K562 (cell line): ENCODE measurements around the gene GJC2. TPM values are rescaled to one million over a fixed set of nuclear protein-coding genes. Genes with fewer than 3 reads are reported as not detected.

ENCODE experiments used
- ELF2 ChIP-seq: fragments of 250-450 bp; sonication (Bioruptor Pico); IDR thresholded peaks from 2 replicates; pipeline ENCODE4 v1.5.0; 2021; ENCODE audit warnings: mild to moderate bottlenecking
- FOXJ3 ChIP-seq: sonication (generic); formaldehyde crosslinking; IDR thresholded peaks from 2 replicates; pipeline ENCODE4 v1.4.0; 2020; ENCODE audit warnings: mild to moderate bottlenecking, missing genetic modification reagents
- FOXK1 ChIP-seq: sonication (generic); formaldehyde crosslinking; IDR thresholded peaks from 2 replicates; pipeline ENCODE4 v1.8.0; 2022; ENCODE audit warnings: missing genetic modification reagents, mild to moderate bottlenecking, borderline replicate concordance
- FOXM1 ChIP-seq, 2 experiments: fragments of 450-650 bp in 1 of 2; sonication (generic) in 1 of 2; formaldehyde crosslinking in 1 of 2; IDR thresholded peaks; 2 replicates each; pipeline versions ENCODE4 v1.6.1 to v1.9.0; 2017 to 2022; ENCODE audit warnings: low read depth in 2 of 2, mild to moderate bottlenecking in 2 of 2, missing genetic modification reagents in 1 of 2, moderate library complexity in 1 of 2
- HDGF ChIP-seq: fragments of 450-650 bp; IDR thresholded peaks from 2 replicates; pipeline ENCODE4 v1.6.1; 2016
- HNRNPUL1 ChIP-seq: fragments of 200-400 bp; formaldehyde crosslinking; IDR thresholded peaks from 2 replicates; pipeline ENCODE4 v1.6.1; 2017; ENCODE audit warnings: low read length
- JUN ChIP-seq, 2 experiments: sonication (generic) in 1 of 2; formaldehyde crosslinking in 1 of 2; IDR thresholded peaks; 2 replicates each; pipeline versions ENCODE4 v1.6.1 to v1.8.0; 2012 to 2022; ENCODE audit warnings: borderline replicate concordance in 2 of 2, mild to moderate bottlenecking in 2 of 2, improper control_type of control experiment in 1 of 2, low read depth in 1 of 2, low read length in 1 of 2, missing genetic modification reagents in 1 of 2
- MEIS2 ChIP-seq: fragments of 450-650 bp; IDR thresholded peaks from 2 replicates; pipeline ENCODE4 v1.6.1; 2014; ENCODE audit warnings: mild to moderate bottlenecking; ENCODE audit not compliant: partially characterized antibody
- RBM25 ChIP-seq: fragments of 200-400 bp; formaldehyde crosslinking; IDR thresholded peaks from 2 replicates; pipeline ENCODE4 v1.6.1; 2018; ENCODE audit warnings: low read length, low read depth, moderate library complexity; ENCODE audit not compliant: severe bottlenecking
- TBP ChIP-seq: optimal IDR thresholded peaks from 2 replicates; pipeline ENCODE3; 2011; ENCODE audit warnings: low read depth, low read length, improper control_type of control experiment
- YBX1 ChIP-seq: fragments of 450-650 bp; IDR thresholded peaks from 2 replicates; pipeline ENCODE4 v1.7.1; 2016; ENCODE audit warnings: mild to moderate bottlenecking
- ZC3H4 ChIP-seq: sonication (generic); formaldehyde crosslinking; IDR thresholded peaks from 2 replicates; pipeline ENCODE4 v1.9.0; 2021; ENCODE audit warnings: missing genetic modification reagents, borderline replicate concordance
- ZMIZ1 ChIP-seq, 2 experiments: fragments of 150-350 bp in 1 of 2; IDR thresholded peaks; 2 replicates each; pipeline ENCODE4 v1.6.1; 2012 to 2016; ENCODE audit warnings: low read depth in 2 of 2, low read length in 2 of 2, mild to moderate bottlenecking in 1 of 2, moderate library complexity in 1 of 2
- ZNF140 ChIP-seq: fragments of 250-450 bp; sonication (Bioruptor Pico); IDR thresholded peaks from 2 replicates; pipeline ENCODE4 v1.8.0; 2021; ENCODE audit warnings: moderate library complexity, mild to moderate bottlenecking, inconsistent platforms
- ZNF41 ChIP-seq: fragments of 250-450 bp; sonication (Bioruptor Pico); conservative IDR thresholded peaks from 2 replicates; pipeline ENCODE4 v1.4.0; 2020; ENCODE audit warnings: mild to moderate bottlenecking
- polyA plus RNA-seq, 8 experiments: library from polyadenylated mRNA; depleted of rRNA in 4 of 8; stranded (reverse) in 5 of 8; unstranded in 3 of 8; fragments of >200 nt; fragmentation: Nextera tagmentation in 2 of 8; fragmentation: Illumina TruSeq in 1 of 8; extraction: Ambion mirVana in 2 of 8; extraction: Trizol in 1 of 8; gene quantifications; 2 replicates each; pipeline versions ENCODE4 v1.2.1 to v1.2.3, GENCODE V29; 2011 to 2014; ENCODE audit warnings: inconsistent platforms in 1 of 8, missing spikeins in 1 of 8
- total RNA-seq, 7 experiments: library from RNA; depleted of rRNA in 6 of 7; stranded (reverse); fragments of >200 nt in 6 of 7; fragmentation: Illumina TruSeq in 2 of 7; extraction: Trizol in 2 of 7; gene quantifications; 2 replicates each; pipeline versions ENCODE4 v1.2.1 to v1.2.3, GENCODE V29; 2011 to 2021; ENCODE audit warnings: low replicate concordance in 1 of 7
- TF ChIP-seq, protein P1 (sequence below): fragments of 250-450 bp; sonication (Bioruptor Pico); IDR thresholded peaks from 2 replicates; pipeline ENCODE4 v1.5.0; 2021; ENCODE audit warnings: mild to moderate bottlenecking, moderate library complexity
- TF ChIP-seq, protein P2 (sequence below): fragments of 200-800 bp; sonication (Bioruptor generic); IDR thresholded peaks from 2 replicates; pipeline ENCODE4 v1.6.1; 2017; ENCODE audit warnings: missing genetic modification characterization, missing compliant biosample characterization

Gene GJC2
- total and polyA plus RNA-seq, 9 of the 15 experiments (the other 6 are each of a cell fraction or from before 2014, with no cell fraction given): 0.03 to 0.62 (median 0.11) TPM; not detected in 2

- TF ChIP-seq ZMIZ1 (IDR thresholded peaks at IDR 0.05; ENCODE audit: low read depth in 2 of 2, low read length in 2 of 2) (peak in 1 of 2 experiments; percentile 58; a peak in 1 of 4 replicates), HDGF (no peak), MEIS2 (peak; percentile 71), TBP (no peak), ELF2 (CRISPR knock-in tag) (no peak), FOXM1 (IDR thresholded peaks at IDR 0.05; ENCODE audit: low read depth) (no peak), FOXM1 (CRISPR knock-in tag; IDR thresholded peaks at IDR 0.05; ENCODE audit: low read depth) (no peak), FOXK1 (CRISPR knock-in tag) (peak; percentile 66), FOXJ3 (CRISPR knock-in tag) (no peak), YBX1 (no peak), ZC3H4 (CRISPR knock-in tag) (0 out of 2 replicates have a peak, but pooled peaks have one; percentile 47), RBM25 (no peak), ZNF41 (CRISPR knock-in tag) (no peak), HNRNPUL1 (no peak), JUN (IDR thresholded peaks at IDR 0.05; ENCODE audit: borderline replicate concordance, low read depth, low read length) (peak; percentile 18; the same call in 1 of the 2 replicates), JUN (CRISPR knock-in tag; IDR thresholded peaks at IDR 0.05; ENCODE audit: borderline replicate concordance) (no peak), ZNF140 (CRISPR knock-in tag) (no peak)
- TF ChIP-seq, protein P1, sequence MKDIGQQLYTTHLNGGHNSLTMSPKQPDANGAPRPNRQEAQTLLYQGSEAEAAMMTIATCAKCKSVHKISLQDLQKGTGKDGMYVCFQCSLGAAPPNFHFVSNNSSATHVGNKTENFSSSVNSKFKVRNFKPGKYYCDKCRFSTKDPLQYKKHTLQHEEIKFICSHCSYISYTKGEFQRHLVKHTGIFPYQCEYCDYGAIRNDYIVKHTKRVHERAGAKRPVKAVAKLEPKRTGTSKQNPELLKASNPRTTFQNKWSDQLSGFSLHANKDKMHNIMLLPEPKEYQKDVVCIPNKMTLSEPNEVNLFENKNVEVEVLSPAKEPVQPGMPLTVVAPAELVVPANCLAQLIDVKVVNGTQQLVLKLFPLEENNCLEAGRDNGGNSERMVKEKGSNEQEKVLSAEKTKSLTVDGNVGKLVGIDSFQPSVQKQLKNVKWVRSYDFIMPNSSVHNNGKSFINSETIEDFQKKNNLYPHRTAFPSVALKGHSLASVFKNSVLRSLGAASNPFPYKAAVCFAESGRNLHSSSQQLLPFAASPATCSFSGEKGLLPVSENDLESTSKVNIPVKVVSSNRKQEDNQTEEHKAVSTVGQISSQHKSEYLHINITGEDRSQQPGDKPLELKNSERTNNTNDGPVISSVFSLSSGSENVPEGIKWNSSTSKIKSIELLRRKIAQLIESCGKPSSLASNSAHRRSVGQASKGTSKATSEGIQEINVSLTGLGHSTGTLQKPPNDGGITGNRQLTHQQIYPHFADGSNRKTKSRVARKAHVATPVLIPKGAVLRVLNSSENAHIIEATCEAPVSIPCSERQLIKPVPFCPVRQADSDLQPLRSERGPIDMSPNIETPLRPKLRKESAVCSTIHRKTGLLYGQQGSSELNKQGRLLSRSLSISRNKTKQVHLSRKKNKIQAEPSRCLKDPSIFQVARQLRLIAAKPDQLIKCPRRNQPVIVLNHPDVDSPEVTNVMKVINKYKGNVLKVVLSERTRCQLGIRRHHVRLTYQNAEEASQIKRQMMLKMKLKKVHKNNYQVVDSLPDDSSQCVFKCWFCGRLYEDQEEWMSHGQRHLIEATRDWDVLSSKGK (CRISPR knock-in tag): no peak
- TF ChIP-seq, protein P2, sequence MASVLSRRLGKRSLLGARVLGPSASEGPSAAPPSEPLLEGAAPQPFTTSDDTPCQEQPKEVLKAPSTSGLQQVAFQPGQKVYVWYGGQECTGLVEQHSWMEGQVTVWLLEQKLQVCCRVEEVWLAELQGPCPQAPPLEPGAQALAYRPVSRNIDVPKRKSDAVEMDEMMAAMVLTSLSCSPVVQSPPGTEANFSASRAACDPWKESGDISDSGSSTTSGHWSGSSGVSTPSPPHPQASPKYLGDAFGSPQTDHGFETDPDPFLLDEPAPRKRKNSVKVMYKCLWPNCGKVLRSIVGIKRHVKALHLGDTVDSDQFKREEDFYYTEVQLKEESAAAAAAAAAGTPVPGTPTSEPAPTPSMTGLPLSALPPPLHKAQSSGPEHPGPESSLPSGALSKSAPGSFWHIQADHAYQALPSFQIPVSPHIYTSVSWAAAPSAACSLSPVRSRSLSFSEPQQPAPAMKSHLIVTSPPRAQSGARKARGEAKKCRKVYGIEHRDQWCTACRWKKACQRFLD (CRISPR knock-in tag): peak; percentile 85; the same call in 1 of the 2 replicates
Measured at GRCh38 chr1:228164561-228165371, 15.0 kb downstream of the GJC2 start (continued).
